Fibroblast of gingiva (primary cell): ENCODE results near the gene SEMA6A.

Source experiments
- DNase-seq: peaks from one replicate; pipeline ENCODE4 v3.0.0-alpha.2; 2011; ENCODE audit warnings: low read depth

SEMA6A gene

DNA sequence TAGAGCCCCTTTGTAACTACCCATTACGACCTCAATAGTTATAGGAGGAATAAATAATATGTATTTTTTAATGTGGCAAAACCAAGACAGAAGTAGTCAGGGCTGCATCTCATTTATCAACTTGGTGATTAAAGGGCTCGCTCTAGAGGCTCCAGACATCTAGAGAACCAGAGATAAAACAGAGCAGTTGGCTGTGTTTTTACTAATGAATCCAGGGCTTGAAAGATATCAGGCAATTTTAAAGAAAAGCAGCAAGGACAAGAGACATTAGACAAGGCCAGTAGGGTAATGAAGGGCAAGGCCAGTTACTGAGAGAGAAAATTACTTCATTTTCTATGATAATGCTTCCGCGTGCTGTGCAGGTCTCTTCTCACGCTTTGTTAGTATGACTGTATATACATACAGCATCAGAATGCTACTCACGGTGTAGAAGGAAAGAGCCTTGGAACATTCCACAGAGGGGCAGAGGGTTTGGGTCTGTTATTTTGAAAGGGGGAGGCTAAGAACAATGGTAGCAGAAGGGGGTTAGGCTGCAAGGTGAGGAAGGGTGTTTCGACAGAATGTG, 110.4 kb downstream of the SEMA6A start:
- DNase-seq = no peak

GRCh38 chr5:116462500-116462899, 112.1 kb downstream of the SEMA6A start:
- DNase-seq = no peak

DNA sequence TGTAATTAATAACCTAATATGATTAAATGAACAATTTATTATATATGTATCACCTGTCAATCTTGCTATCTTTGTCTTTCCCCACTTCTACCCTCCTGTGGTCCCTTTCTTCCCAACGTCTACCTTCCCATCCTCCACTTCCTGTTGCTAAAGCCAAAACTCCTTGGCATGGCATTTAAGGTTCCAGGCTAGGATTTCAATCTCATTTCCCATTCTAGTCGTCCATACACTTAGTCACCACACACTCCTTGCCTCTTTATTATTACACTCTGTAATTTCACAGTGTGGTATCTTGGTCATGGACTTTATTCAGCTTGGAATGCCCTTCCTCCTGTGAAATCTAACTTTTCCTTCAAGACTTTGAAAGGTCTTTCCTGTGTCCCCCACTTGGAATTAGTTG, 115.3 kb downstream of the SEMA6A start:
- no peak for DNase-seq

- no peak for DNase-seq
Observed at GRCh38 chr5:116457062-116457461, 117.6 kb downstream of the SEMA6A start.

GRCh38 chr5:116456036-116456435, 118.6 kb downstream of the SEMA6A start:
- peak; percentile 9 for DNase-seq

- DNase-seq = no peak
Observed at GRCh38 chr5:116455061-116455460, 119.6 kb downstream of the SEMA6A start.

DNA sequence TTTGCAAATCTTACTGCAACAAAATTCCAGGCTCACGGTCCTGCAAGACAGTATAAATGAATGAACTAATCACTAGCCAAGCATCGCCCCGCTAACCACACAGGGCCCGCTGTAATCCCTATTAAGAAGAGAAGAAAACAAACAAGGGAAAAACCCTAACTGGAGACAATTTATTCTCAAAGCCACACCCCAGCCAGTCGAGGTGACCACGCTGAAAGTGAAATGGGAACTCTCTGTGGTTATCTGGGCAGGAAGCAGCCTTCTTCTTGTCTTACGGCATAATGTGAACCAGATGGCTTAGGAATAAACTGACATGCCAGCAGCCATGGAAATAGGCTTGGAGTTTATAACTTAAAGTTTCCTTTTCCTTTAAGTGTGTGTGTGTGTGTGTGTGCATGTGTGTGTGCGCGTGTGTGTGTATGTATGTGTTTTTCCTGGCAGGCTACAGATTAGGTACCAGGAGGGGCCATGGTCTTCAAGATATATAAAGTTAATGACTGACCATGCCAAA, 120.2 kb downstream of the SEMA6A start:
- peak; percentile 92 for DNase-seq

GRCh38 chr5:116453988-116454411, 120.6 kb downstream of the SEMA6A start:
- no peak for DNase-seq

- DNase-seq = no peak
Observed at GRCh38 chr5:116452774-116453368, 121.8 kb downstream of the SEMA6A start.

GRCh38 chr5:116451905-116452450, 122.6 kb downstream of the SEMA6A start:
- no peak for DNase-seq

- no peak for DNase-seq
Observed at GRCh38 chr5:116451066-116451465, 123.6 kb downstream of the SEMA6A start.

GRCh38 chr5:116449458-116449857, 125.2 kb downstream of the SEMA6A start:
- DNase-seq = no peak

- no peak for DNase-seq
Observed at GRCh38 chr5:116448870-116449427, 125.7 kb downstream of the SEMA6A start.

GRCh38 chr5:116448450-116448849, 126.2 kb downstream of the SEMA6A start:
- no peak for DNase-seq

DNA sequence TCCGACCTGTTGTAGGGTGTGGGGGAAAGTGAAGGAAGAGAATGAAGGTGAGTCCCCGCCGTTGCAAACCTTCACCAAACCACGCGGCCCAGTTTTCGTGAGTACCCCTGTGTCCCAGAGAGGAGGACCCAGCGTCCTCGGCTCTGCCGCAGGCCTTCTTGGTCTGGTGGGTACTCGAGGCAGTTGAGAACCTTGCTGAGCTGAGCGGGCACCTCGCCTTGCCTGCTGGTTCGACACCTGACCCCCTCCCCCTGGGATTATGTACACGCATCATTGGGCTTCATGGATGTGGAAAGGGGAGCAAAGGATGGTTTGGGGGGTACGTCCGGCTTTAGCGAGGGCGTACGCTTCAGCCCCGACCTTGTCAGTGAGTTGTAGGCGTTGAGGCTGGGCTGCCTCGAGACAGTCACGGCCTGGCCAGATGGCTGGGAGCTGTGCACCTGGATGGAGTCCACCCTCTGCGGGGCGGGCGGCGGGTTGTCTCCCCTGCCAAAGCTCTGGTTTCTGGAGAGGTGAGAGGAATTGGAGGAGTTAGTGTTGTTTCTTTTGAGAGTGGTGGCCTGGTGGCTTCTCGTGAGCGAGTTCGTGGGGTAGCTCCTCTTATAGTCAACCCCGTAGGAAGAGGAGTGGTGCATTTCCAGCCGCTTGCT, 128.1 kb downstream of the SEMA6A start:
- no peak for DNase-seq

DNA sequence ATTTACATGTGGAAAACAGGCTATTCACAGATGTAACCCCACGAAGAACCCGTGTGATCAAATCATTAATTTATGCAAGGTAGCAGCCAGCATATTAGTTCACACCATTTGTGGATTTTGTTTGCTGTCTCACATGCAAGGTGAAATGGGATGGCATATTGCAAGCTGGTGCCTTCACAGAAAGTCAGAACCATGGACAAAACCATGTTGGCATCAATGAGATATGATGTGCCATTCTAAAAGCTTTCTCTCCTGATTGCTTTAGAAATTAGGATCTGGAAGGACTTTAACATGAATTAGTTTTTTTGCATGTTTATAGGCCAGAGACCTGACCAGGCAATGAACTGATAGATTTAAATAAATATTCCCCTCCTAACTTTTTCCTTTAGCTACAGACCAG, 129.3 kb downstream of the SEMA6A start:
- no peak for DNase-seq

DNA sequence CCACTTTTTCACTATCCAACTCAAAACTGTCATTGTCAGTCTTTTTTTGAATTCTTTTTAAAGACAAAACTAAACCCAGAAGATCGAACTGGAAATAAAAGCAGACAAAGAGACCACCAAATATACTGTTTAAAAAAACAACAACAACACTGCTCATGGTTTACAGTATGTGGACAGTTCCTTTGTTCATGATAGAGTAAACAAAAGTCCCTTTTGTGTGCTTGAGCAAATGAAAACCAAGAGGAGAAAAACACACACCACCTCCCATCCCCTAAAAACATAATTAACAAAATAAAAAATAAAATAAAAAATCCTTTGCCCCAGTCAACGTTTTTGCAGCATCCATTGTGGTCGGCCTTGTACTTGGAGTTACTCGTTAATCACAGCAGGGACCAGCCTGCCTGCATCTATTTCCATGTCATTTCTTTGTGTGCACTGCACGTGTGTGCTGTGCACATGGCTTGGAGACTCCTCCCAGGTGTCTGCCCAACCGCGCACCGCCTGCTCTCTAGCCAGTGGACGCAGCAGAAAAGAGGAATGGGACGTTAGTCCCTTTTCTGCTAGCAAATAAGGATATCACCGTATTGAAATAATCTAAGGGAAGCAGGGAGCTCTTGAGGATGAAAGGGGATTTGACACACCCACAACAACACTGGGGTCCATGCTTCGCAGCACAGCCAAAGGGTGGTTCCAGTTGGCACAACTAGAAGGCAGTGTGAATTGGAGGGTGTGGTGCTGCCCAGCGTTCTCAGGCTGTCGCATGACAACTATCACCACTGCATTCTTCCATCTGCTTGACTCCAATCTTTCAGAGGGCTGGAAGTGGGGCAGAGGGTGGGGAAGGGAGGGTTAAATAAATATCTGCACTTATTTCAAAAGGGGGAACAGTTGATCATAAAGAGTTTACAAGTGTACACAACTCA, 130.0 kb downstream of the SEMA6A start:
- DNase-seq = no peak

DNA sequence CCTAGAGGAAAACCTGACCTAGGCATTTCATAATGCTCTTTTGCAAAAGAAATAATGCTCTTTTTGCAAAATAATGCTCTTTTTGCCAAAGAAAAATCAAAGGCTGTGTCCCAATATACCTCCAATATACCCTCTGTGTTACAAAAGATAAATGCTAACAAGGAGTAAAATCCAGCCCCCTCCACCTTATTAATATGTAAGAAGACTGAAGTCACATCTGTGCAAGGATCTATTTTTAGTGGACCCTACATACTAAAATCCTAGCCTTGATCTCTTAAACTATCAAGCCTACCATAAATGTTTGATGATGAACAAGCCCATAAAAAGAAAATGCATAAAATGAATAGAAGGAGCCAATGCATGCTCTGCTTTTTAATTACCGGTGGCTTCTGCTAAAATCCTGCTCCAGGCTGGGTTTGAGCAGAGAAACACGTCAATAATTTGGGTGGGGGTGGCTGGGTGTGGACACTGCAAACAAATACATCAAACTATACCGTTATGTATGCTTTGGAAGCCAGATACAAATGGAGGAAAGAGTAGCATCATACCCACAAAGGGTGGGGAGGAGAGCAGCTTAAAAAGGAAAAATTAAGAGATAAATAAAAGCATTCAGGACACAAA, 131.6 kb downstream of the SEMA6A start:
- no peak for DNase-seq

DNA sequence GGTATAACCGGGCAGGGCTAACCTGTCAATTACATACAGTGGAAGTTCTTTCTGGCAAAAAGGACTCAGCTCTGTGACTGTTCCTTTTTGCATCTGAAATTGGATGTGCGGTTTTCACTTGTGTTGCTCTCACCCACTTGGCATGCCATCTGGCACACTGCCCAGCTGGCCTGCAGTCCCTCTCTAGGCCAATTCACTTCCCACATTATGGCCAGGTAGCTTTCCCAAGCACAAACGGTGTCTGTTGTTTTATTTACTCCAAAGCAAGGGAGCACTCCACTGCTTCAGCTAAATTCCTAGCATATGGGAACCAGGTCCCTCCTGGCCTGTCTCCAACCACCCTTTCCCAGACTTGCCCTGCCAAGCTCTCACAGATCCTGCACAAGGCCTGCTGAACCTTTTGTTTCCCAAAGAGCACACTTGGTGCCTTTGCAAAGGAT, 132.5 kb downstream of the SEMA6A start:
- DNase-seq = peak; percentile 10

DNA sequence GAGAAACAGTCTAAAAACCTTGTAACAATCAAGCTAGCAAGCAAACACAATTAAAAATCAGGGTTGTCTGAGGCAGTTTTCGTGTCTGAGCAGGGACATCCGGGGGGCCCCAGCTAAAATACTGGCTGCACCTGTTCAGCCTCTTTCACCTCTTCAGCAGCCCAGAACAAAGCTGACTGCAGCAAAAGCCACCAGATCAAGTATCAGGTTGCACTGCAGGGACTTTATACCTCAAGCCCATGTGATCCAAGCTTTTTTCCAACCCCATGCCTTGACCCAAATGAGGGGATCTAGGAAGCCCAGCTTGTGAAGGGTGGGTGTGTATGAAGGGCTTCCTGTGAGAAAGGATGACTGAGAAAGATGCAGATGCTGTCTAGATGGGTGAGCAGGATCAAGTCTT, 133.4 kb downstream of the SEMA6A start:
- no peak for DNase-seq

DNA sequence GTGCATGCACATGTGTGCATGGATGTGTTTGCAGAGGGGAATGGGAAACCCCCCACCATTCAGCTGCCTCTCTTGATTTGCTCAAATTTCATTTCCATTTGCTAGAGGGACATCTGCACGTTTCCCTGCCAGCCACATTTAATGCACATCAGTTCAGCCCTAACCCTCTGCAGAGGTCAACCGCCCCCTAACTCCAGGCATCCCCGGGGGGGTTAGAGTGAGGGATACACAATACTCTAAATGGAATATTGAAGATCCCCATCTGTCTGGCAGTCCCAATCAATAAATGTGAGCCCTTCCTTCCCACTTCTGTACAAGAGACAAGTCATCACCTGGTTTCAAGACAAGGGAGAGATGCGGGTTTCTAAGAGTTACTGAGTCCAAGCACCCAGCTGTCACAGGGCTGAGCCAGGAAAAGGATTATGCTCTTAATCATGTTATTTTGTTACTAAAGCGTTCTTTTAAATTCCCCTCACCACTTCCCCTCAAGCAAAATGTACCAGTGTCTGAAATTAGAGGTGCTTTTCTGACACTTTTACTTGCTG, 134.1 kb downstream of the SEMA6A start:
- DNase-seq = no peak
